NCI-H69 (cell line): ENCODE results near the gene RCOR3.
"Not testable (repeated sequence)": the region's sequence is repeated elsewhere in the genome, so short reads cannot be mapped to it uniquely, and the experiment has no call there.

ENCODE experiments used
- DNase-seq: peaks from one replicate; lab custom pipeline; 2025; lab: John Stamatoyannopoulos, UW

Gene RCOR3

DNA sequence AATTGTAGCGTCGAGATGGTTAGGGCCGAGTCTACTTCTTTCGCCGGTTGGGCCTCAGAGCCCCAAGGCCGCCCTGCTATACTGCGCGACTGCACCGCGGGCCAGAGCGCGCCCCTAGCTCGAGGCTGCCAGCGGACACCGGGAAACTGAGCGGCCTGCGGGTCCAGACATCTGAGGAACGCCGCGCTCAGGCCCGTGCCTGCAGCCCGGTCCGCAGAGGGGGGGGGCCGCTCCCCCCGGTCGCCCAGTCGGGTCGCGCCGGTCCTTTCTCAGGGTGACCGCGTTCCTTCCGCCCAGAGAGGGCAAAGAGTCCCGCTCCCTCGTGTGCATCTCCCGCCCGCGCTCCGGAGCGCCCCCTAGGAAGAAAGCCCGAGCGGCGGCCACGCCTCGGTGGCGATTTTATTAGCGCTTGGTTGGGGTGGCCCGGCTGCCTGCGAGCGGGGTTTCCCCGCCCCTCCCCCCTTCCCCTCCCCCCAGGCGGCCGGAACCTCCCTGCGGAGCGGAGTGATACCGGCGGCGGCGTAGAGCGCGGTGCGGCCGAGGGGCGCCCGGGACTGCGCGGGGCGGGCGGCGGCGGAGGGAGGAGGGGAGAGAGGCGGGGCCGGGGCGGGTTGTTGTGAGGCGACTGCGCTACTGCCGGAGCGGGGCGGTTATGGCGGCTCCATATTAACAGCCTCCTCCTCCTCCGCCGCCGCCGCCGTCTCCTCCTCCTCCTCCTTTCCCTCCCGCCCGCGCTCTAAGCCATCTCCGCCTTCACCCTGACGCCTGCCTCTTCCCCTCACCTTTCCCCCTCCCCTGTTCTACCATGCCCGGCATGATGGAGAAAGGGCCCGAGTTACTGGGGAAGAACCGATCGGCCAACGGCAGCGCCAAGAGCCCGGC is at the start of gene RCOR3:
Gene RCOR3, plus strand, starts transcription at position 611 of the 882 bp plus-strand sequence. Its CDS starts 195 bp downstream, at position 806.
- peak; percentile 98 for DNase-seq

DNA sequence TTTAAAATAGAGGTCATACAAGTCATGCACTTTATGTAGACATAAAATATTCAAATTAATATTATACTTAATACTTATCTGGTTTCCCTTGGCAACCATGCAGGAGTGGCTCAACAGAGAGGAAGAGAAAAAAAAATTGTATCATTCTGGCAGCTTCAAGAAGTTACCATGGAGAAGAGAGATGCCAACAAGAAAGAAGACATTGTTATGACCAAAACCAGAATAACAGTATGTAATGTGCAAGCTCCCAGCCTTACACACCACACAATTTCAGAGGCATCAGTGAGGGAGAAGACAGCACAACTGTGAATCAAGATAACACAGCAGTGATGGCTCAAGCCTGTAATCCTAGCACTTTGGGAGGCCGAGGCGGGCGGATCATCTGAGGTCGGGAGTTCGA is 49.1 kb upstream of the RCOR3 start:
- no peak for DNase-seq

DNA sequence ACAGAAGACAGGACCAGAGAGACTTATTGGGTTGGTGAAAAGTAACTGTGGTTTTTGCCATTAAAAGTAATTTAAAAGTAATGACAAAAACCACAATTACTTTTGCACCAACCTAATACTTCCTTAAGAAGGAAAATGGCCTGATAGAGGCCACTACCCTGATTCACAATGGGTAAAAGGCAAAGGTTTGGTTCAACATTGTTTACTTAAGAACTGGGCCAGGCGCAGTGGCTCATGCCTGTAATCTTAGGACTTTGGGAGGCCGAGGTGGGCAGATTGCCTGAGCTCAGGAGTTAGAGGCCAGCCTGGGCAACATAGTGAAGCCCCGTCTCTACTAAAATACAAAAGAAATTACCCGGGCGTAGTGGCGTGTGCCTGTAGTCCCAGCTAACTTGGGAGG is 48.2 kb upstream of the RCOR3 start:
- no peak for DNase-seq

DNA sequence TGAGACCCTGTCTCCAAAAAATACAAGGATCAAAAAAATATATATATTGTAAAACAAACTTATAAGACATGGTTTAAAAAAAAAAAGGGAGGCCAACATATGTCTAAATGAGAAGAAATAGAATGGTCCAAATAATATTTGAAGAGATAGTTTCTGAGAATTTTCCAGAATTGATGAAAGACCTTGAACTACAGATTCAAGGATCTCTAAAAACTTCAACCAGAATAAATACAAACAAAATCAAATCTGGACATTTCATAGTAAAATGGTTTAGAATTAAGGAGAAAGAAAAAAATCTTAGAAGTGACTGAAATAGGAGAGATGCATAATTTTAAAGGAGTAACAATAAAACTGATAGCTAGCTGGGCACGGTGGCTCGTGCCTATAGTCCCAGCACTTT is 45.5 kb upstream of the RCOR3 start:
- no peak for DNase-seq

DNA sequence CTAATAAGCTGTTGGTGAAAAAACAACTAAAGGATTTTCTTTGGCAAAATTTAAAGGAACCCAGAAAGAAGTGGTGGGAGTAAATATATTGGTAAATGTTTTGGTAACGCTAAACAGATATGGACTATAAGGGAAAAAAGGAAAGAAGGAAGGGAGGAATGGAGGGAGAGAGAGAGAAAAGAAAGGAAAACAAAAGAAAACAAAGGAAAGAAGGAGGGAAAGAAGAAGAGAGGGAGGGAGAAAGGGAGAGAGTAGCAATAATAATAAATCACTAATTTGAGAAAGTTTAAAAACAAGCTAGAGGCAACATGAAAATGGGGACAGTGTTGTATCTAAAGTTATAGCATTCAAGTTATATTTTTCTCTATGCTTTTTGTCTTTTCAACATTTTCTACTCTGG is 43.6 kb upstream of the RCOR3 start:
- no peak for DNase-seq

DNA sequence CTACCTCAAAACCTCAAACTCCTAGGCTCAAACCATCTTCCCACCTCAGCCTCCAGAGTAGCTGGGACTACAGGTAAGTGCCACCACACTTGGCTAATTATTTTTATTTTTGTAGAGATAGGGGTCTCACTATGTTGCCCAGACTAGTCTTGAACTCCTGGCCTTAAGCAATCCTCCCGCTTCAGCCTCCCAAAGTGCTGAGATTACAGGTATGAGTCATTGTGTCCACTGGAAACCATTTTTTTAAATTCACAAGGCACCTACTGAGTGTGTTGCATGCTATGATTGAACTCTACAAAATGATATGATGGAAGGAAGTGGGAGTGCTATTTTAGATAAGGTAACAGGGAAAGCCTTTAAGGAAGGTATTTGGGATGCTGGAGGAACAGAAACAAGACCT is 41.8 kb upstream of the RCOR3 start:
- no peak for DNase-seq

DNA sequence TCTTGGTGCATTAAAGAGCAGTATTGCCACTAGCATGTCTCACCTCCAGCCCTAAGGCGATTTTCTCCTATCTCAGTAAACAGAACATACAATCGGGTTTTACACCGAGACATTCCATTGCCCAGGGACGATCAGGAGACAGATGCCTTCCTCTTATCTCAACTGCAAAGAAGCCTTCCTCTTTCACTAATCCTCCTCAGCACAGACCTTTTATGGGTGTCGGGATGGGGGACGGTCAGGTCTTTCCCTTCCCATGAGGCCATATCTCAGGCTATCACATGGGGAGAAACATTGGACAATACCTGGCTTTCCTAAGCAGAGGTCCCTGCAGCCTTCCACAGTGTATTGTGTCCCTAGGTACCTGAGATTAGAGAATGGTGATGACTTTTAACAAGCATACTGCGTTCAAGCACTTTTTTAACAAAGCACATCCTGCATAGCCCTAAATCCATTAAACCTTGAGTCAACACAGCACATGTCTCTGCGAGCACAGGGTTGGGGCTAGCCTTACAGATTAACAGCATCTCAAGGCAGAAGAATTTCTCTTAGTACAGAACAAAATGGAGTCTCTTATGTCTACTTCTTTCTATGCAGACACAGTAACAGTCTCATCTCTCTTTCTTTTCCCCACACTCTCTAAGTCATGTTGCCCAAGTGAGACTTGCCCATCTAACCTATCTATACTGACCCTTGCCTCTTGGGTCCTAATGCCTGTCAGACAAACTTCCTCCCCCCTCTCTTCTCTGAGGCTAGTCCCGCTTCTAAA is 36.5 kb upstream of the RCOR3 start:
- DNase-seq: not testable (repeated sequence)

DNA sequence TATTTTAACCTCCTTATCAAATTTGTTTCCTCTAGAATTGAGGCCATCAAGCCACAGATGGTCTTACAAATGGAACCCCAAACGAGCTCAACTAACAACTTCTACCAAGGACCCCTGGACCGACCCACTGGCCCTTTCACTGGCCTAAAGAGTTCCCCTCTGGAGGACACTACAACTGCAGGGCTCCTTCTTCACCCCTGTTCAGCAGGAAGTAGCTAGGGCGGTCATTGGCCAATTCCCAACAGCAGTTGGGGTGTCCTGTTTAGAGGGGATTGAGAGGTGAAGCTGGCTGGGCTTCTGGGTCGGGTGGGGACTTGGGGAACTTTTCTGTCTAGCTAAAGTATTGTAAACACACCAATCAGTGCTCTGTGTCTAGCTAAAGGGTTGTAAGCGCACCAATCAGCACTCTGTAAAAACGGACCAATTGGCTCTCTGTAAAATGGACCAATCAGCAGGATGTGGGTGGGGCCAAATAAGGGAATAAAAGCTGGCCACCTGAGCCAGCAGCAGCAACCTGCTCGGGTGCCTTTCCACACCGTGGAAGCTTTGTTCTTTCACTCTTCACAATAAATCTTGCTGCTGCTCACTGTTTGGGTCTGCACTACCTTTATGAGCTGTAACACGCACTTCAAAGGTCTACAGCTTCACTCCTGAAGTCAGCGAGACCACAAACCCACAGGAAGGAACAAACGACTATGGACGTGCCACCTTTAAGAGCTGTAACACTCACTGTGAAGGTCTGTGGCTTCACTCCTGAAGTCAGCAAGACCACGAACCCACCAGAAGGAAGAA is 30.4 kb upstream of the RCOR3 start:
- DNase-seq: not testable (repeated sequence)

DNA sequence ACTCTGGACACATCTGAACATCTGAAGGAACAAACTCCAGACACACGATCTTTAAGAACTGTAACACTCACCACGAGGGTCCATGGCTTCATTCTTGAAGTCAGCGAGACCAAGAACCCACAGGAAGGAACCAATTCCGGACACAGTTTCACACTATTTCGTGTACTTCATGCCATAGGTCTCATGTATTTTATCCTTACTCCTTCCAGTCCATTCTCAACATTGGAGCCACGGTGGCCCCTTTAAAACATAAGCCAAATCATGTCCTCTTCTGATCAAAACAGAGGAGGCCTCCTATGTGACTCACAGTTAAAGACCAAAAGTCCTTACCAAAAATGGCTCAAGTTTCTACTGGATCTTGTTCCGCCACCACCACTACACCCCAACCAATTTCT is 29.8 kb upstream of the RCOR3 start:
- no peak for DNase-seq

DNA sequence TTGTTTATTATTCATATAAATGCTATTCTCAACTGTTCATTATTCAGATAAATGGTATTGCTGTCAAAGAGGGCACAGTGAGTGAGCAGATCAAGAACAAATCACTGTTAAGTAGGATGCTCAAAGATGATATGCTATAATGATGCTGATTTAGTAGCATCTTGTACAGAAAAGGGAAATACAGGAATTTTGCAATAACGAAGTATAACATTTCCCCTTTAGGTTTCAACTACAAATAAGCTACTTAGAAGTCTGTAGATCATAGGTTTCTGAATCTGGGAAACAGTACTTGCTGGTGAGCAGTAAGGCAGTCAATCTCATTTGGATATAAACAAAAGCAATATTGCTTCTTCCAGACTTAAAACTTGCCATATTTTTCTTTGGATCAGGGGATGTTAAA is 27.3 kb upstream of the RCOR3 start:
- no peak for DNase-seq

DNA sequence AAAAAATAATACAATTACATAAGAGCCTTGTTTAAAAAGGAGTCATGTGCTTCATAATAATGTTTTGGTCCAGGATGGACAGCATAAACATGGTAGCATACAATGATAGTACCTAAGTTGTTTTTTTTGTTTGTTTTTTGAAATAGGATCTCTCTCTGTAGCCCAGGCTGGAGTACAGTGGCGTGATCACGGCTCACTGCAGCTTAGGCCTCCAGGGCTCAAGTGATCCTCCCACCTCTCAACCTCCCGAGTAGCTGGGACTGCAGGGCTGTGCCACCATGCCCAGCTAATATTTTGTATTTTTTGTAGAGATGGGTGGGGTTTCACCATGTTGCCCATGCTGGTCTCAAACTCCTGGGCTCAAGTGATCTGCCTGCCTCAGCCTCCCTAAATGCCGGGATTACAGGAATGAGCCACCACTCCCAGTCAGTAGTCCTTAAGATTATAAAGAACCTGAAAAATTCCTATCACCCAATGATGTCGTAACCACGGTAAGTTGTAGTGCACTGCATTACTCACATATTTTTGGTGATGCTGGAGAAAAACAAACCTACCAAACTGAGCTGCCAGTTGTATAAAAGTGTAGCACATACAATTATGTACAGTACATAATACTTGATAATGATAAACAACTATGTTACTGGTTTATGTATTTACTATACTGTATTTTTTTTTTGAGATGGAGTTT is 22.4 kb upstream of the RCOR3 start:
- no peak for DNase-seq

DNA sequence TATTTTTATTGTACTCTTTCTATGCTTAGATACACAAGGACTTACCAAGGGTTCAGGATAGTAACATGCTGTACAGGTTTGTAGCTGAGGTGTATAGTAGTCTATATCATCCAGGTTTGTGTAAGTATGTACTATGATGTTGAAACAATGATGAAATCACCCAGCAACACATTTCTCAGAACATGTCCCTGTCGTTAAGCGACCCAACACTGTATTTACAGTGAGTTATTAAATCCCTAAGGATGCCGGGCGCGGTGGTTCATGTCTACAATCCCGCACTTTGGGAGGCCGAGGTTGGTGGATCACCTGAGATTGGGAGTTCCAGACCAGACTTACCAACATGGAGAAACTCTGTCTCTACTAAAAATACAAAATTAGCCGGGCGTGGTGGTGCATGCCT is 21.6 kb upstream of the RCOR3 start:
- no peak for DNase-seq

DNA sequence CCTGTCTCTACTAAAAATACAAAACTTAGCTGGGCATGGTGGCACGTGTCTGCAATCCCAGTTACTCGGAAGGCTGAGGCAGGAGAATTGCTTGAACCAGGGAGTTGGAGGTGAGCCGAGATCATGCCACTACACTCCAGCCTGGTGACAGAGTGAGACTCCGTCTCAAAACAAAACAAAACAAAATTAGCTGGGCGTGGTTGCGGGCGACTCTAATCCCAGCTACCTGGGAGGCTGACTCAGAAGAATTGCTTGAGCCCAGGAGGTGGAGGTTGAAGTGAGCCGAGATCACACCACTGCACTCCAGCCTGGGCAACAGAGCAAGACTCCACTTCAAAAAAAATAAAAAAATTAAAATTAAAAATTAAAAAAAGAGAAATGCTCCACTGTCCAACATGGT is 18.6 kb upstream of the RCOR3 start:
- DNase-seq: peak; percentile 45

DNA sequence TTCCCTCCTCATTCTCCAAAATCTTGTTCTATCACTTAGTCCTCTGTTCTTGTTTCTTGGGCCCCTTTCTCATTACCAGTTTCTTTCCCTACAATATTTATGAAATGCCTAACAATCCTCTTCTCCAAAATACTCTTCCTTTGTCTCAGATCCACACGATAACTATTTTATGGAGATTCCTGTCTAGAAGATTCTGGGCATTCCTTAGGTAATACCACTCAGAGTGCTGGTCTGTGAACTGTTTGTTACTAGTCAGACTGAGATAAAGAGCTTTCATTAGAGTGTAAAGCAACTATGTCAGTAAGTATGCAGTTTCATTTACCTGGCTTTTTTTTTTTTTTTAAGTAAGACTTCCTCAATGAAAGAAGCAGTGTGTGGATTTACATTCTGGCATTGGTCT is 18.1 kb upstream of the RCOR3 start:
- no peak for DNase-seq

DNA sequence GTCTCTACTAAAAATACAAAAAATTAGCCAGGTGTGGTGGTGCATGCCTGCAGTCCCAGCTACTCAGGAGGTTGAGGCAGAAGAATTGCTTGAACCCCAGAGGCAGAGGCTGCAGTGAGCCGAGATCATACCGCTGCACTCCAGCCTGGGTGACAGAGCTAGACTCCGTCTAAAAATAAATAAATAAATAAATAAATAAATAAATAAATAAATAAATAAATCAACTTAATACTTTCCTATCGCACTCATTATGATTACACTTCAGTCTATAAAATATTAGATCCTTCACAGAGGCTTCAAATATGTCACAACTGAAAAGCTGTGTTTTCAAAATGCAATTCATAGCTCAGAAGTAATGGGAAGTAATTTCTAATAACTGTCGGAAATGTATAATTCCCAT is 15.5 kb upstream of the RCOR3 start:
- not testable (repeated sequence) for DNase-seq

DNA sequence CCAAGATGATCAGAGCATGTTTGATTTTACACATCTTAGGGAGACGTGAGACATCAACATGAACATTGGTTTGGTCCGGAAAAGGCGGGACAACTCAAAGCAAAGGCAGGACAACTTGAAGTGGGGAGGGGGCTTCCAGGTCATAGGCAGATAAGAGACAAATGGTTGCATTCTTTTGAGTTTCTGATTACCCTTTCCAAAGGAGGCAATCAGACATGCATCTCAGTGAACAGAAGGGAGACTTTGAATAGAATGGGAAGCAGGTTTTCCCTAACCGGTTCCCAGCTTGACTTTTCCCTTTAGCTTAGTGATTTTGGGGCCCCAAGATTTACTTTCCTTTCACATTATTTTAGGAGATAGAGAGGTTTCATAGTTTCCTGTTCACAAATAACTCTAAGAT is 12.6 kb upstream of the RCOR3 start:
- not testable (repeated sequence) for DNase-seq

DNA sequence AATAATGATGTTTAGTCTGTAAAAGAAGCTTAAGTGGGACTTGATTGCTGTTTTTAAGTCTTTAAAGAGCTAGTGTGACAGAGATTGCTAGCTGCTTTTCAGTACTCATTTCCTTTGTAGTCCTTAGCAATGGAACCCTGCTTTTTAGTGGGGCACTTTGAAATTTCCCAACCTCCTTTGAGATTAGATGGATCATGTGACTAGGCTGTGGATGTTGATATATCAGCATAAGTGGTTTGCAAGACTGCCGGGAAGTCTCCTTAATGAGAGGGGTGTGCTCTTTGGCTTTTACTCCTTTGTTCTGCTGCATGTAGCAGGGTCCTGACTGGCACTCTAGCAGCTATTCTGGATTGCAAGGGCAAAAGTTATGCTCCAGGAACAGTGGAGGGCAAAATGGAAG is 11.2 kb upstream of the RCOR3 start:
- peak; percentile 47 for DNase-seq

DNA sequence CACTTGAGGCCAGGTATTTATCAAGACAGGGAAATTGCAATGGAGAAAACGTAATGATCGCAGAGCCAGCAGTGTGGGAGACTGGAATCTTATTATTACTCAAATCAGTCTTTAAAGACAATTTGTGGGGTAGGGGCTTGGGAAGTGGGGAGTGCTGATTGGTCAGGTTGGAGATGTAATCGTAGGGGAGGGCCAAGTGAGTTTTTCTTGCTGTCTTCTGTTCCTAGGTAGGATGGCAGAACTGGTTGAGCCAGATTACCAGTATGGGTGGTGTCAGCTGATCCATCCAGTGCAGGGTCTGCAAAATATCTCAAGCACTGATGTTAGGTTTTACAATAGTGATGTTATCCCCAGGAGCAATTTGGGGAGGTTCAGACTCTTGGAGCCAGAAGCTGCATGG is 9.6 kb upstream of the RCOR3 start:
- DNase-seq: not testable (repeated sequence)

DNA sequence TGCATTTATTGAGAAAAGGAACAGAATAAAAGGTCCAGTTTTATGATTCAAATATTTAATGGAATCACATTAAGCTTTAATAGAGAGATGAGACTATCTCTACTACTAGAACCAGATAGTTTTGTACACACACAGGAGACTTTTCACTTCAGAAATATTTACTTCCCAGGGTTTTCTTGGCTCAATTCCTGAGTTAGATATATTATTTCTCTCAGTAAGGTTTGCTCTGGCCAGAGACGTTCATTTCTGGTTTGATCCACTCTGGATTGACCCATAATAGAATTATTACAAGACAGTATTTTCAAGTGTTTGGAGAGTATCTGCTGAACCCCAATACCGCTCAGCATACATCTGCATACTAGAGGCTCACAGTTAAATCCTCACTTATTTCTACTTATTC is 1.3 kb upstream of the RCOR3 start:
- DNase-seq: no peak

DNA sequence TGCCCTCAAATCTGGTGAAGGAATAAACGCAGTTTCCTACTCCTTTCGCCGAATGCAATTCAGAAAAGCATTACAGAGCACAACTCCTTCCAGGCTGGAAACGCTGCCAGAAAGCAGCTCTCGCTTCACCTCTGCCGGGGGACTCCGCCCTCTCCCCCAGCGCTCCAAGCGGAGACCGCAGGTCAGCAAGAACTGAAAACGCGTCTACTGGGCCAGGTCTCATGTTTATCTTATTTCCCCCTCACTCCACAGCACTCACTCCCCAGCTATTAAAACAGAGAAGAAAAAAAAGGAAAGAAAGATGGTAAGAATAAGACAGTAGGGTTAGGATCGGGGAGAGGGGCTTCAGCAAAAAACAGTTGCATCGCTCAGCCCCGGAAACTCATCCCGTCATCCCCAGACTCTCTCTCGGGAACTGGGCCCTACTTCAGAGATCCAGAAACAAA is 833 bp upstream of the RCOR3 start:
- DNase-seq: peak; percentile 92

DNA sequence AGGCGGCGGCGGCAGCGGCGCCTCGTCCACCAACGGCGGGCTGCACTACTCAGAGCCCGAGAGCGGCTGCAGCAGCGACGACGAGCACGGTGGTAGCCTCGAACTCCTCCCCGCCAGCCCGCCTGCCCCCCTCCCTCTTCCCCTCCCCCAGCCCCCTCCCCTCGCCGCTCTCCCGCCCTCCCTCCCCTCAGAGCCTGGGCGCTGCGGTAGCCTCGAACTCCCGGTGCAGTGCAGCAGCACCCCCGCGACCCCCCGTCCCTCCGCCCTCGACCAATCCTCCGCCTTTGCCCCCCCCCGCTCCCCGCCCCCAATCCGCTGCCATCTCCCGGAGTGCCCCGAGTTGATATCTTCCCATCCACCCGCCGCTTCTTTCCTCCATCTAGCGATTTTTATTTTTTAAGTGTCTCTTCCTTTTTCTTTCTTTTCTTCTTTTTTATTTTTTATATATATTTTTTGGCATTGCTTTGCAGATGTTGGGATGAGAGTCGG is 516 bp downstream of the RCOR3 start:
- DNase-seq: peak; percentile 93
